Thymus (tissue), 11 donors: Measurements from ENCODE around the gene MOGAT1. TPM values are rescaled to one million over a fixed set of nuclear protein-coding genes. Genes with fewer than 3 reads are reported as not detected.

ENCODE experiments used
- DNase-seq, 9 donors: peaks; one replicate each; pipeline ENCODE4 v3.0.0-alpha.2; 2013; ENCODE audit warnings: low spot score in 9 of 9, low read depth in 6 of 9, missing footprints in 1 of 9
- H3K27ac ChIP-seq, 2 donors: one replicate each; pipeline ENCODE4 v1.5.1; 2013; ENCODE audit warnings: control low read depth in 1 of 2, low read depth in 1 of 2, low read length in 1 of 2, mild to moderate bottlenecking in 1 of 2, moderate library complexity in 1 of 2
- H3K27me3 ChIP-seq, 2 donors: one replicate each; pipeline ENCODE4 v1.5.1; 2013; ENCODE audit warnings: low read length in 1 of 2; ENCODE audit not compliant: control insufficient read depth in 2 of 2, insufficient read depth in 1 of 2
- H3K36me3 ChIP-seq, 2 donors: one replicate each; pipeline ENCODE4 v1.5.1; 2013; ENCODE audit warnings: low read length in 1 of 2, mild to moderate bottlenecking in 1 of 2, moderate library complexity in 1 of 2; ENCODE audit not compliant: control insufficient read depth in 2 of 2, insufficient read depth in 2 of 2
- H3K4me1 ChIP-seq, 2 donors: one replicate each; pipeline ENCODE4 v1.5.1; 2013; ENCODE audit warnings: low read length in 2 of 2; ENCODE audit not compliant: control insufficient read depth in 2 of 2, insufficient read depth in 2 of 2
- H3K4me3 ChIP-seq, 2 donors: one replicate each; pipeline ENCODE4 v1.5.1; 2013; ENCODE audit warnings: low read length in 2 of 2, control low read depth in 1 of 2, mild to moderate bottlenecking in 1 of 2
- H3K9me3 ChIP-seq, 2 donors: one replicate each; pipeline ENCODE4 v1.5.1; 2013; ENCODE audit warnings: low read length in 1 of 2, mild to moderate bottlenecking in 1 of 2; ENCODE audit not compliant: control insufficient read depth in 2 of 2, insufficient read depth in 1 of 2
- WGBS: extraction: QIAGEN DNeasy Blood & Tissue Kit; methylation state at CpG from one replicate; pipeline ENCODE4 v1.1.7; 2013; 5-methylcytosine and 5-hydroxymethylcytosine counted together
- polyA plus RNA-seq: library from polyadenylated mRNA; stranded (reverse); fragments of 200-250 nt; gene quantifications from one replicate; pipeline ENCODE4 v1.2.3, GENCODE V29; 2013
- total RNA-seq: library from RNA; stranded (reverse); fragments of 120-200 nt; gene quantifications from one replicate; pipeline ENCODE4 v1.2.4, GENCODE V29; 2013
- donor health status: healthy.

MOGAT1 gene
- total and polyA plus RNA-seq, 2 donors = not detected

DNA sequence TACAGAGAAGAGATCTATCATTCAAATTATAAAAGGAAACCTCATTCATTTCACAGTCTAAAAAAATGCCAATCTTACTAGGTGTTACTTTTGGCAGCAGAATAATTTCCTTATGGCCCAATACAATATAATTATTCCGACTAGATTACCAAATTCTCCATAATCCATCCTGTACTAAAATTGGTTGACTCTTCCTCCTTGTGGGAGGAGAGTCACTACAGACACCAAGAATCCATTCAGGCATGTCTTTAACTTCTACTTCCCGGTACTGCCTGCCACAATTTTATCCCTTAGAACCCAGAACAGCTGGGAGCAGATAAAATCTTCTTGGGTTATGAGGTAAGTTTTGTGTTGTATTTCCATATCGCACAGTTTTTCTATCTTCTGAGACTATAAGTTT, 25.4 kb upstream of the MOGAT1 start:
- Histone ChIP-seq H3K27me3 (no peaks in the 10 kb centered on the region), H3K4me1 (no peaks in the 10 kb centered on the region), H3K9me3 (no peaks in the 10 kb centered on the region), H3K4me3 (no peak overlapping the region), H3K36me3 (peaks cover 14 to 49% of the 10 kb centered on the region in 2 donors), H3K27ac (no peak overlapping the region)
- DNase-seq = no peak
- 97% methylated on average over 3 of the region's 3 CpGs for WGBS

DNA sequence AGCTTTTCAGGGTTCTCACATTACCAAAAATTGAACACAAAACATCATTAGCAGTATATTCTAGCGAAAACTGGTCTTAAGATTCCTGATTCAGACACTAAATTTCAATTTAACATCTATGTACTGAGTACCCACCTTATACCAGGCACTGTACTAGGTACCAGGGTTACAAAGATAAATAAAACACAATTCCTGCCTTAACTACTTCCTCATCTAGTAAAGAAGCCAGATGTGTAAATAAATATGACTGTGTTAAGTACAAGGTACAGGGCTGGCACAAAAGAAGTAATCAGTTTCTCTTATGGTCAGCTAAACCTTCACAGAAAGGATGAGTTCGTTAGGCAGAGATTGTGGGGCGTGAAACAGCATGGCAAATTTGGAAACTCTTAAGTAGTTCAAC, 21.7 kb upstream of the MOGAT1 start:
- peaks cover 14 to 30% of the 10 kb centered on the region in 2 donors for H3K36me3 ChIP-seq
- H3K4me3 ChIP-seq = no peak overlapping the region
- no peaks in the 10 kb centered on the region for H3K27me3 ChIP-seq
- no peak overlapping the region for H3K27ac ChIP-seq
- H3K9me3 ChIP-seq = no peaks in the 10 kb centered on the region
- H3K4me1 ChIP-seq = peaks cover 3 to 4% of the 10 kb centered on the region in 2 donors
- no peak for DNase-seq
- WGBS = 97% methylated on average over 3 of the region's 3 CpGs

- H3K4me3 ChIP-seq = no peak overlapping the region
- no peak for DNase-seq
- no peaks in the 10 kb centered on the region for H3K27me3 ChIP-seq
- 96% methylated on average over 4 of the region's 4 CpGs for WGBS
- peaks cover 11 to 12% of the 10 kb centered on the region in 2 donors for H3K4me1 ChIP-seq
- H3K27ac ChIP-seq = no peak overlapping the region
- H3K9me3 ChIP-seq = no peaks in the 10 kb centered on the region
- peaks cover 14 to 19% of the 10 kb centered on the region in 2 donors for H3K36me3 ChIP-seq
Measured at GRCh38 chr2:222651718-222652418, 19.6 kb upstream of the MOGAT1 start.

GRCh38 chr2:222652491-222653255, 18.8 kb upstream of the MOGAT1 start:
- no peak overlapping the region for H3K4me3 ChIP-seq
- peaks cover 7 to 11% of the 10 kb centered on the region in 2 donors for H3K36me3 ChIP-seq
- 60% methylated on average over 8 of the region's 8 CpGs for WGBS
- DNase-seq = no peak
- no peak overlapping the region for H3K27ac ChIP-seq
- no peaks in the 10 kb centered on the region for H3K27me3 ChIP-seq
- no peaks in the 10 kb centered on the region for H3K9me3 ChIP-seq
- H3K4me1 ChIP-seq = peaks cover 12 to 13% of the 10 kb centered on the region in 2 donors

GRCh38 chr2:222653280-222653679, 18.2 kb upstream of the MOGAT1 start:
- H3K36me3 ChIP-seq = peaks cover 1 to 6% of the 10 kb centered on the region in 2 donors
- no peaks in the 10 kb centered on the region for H3K27me3 ChIP-seq
- H3K4me1 ChIP-seq = peaks cover 12 to 13% of the 10 kb centered on the region in 2 donors
- no peak for DNase-seq
- H3K4me3 ChIP-seq = no peak overlapping the region
- H3K9me3 ChIP-seq = no peaks in the 10 kb centered on the region
- H3K27ac ChIP-seq = no peak overlapping the region

GRCh38 chr2:222655787-222656525, 15.5 kb upstream of the MOGAT1 start, which contains the start of gene FARSB:
Gene FARSB (minus strand): TSS chr2:222656092. CDS start chr2:222656073, 19 bp downstream.
- Histone ChIP-seq H3K4me1 (peaks cover 12 to 13% of the 10 kb centered on the region in 2 donors), H3K27me3 (no peaks in the 10 kb centered on the region)
- under 1% methylated on average over 45 of the region's 45 CpGs for WGBS

GRCh38 chr2:222656526-222657446, 14.7 kb upstream of the MOGAT1 start:
- peak overlapping the region; percentile 86 to 95 for H3K4me3 ChIP-seq
- H3K27me3 ChIP-seq = no peaks in the 10 kb centered on the region
- WGBS = 28% methylated on average over 13 of the region's 13 CpGs
- DNase-seq = peak in 1 of 9 donors; percentile 3
- H3K9me3 ChIP-seq = no peaks in the 10 kb centered on the region
- H3K4me1 ChIP-seq = peaks cover 12 to 13% of the 10 kb centered on the region in 2 donors
- peak overlapping the region in 1 of 2 donors; percentile 95 for H3K27ac ChIP-seq
- no peaks in the 10 kb centered on the region for H3K36me3 ChIP-seq

More at GRCh38 chr2:222655787-222656525, 15.5 kb upstream of the MOGAT1 start, which contains the start of gene FARSB:
- no peaks in the 10 kb centered on the region for H3K36me3 ChIP-seq
- peak within 1 kb of the TSS; percentile 92 to 95 for H3K27ac ChIP-seq
- peak; percentile 92 to 98 (median 95) for DNase-seq
- H3K4me3 ChIP-seq = peak within 1 kb of the TSS; percentile 86 to 95
- no peaks in the 10 kb centered on the region for H3K9me3 ChIP-seq

GRCh38 chr2:222663479-222663878, 8.0 kb upstream of the MOGAT1 start:
- H3K9me3 ChIP-seq = no peaks in the 10 kb centered on the region
- H3K27ac ChIP-seq = no peak overlapping the region
- no peak overlapping the region for H3K4me3 ChIP-seq
- H3K27me3 ChIP-seq = no peaks in the 10 kb centered on the region
- 93% methylated on average over 3 of the region's 3 CpGs for WGBS
- DNase-seq = no peak
- H3K36me3 ChIP-seq = no peaks in the 10 kb centered on the region
- H3K4me1 ChIP-seq = no peaks in the 10 kb centered on the region
